ENCODE measurements around the gene TTC13.

DNA sequence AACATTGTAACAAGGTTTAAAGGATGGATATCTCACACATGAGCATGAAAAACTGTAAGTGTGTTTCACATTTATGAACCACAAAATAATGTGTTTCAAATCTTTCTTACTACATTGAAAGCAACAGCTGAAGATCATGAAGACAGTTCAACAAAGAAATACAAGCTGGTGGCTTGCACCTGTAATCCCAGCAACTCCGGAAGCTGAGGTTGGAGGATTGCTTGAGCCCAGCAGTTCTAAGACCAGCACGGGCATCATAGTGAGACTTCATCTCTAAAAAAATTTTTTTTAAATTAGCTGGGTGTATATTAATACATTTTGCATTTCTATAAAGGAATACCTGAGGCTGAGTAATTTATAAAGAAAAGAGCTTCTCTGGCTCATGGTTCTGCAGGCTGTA, 83.2 kb downstream of the TTC13 start:
- TF ChIP-seq CTCF (IDR thresholded peaks at IDR 0.05) (no peak), POLR2A (IDR thresholded peaks at IDR 0.05) (no peak)
